NCI-H526 (cell line): Measurements from ENCODE around the gene FBXO36.

Experiments
- DNase-seq, 2 experiments: peaks; one replicate each; lab custom pipeline; 2025; lab: John Stamatoyannopoulos, UW

The FBXO36 gene

GRCh38 chr2:230048010-230048671 lies 125.8 kb downstream of the FBXO36 start:
- peak in 1 of 2 experiments; percentile 1 for DNase-seq

- no peak for DNase-seq
Observed at GRCh38 chr2:230050136-230050535, 127.8 kb downstream of the FBXO36 start.

- DNase-seq = no peak
Observed at GRCh38 chr2:230052299-230052698, 130.0 kb downstream of the FBXO36 start.

- DNase-seq = no peak
Observed at GRCh38 chr2:230053753-230054478, 131.6 kb downstream of the FBXO36 start.

- no peak for DNase-seq
Observed at GRCh38 chr2:230060672-230061293, 138.5 kb downstream of the FBXO36 start.
